T-cell (primary cell): ENCODE results near the gene SLC36A3. TPM values are rescaled to one million over a fixed set of nuclear protein-coding genes. Genes with fewer than 3 reads are reported as not detected.

Experiments
- ATAC-seq, 4 experiments: fragments of 200-7000 bp in 3 of 4; fragments of 150-1000 bp in 1 of 4; cut with Tn5 transposase; replicated peaks in 1 of 4; 1 replicate in 3 of 4; 2 replicates in 1 of 4; pipeline ENCODE4 v1.10.0; 2021; ENCODE audit warnings: moderate library complexity in 3 of 4, mild to moderate bottlenecking in 2 of 4, moderate number of reproducible peaks in 1 of 4
- CTCF ChIA-PET, 2 donors: fragments of 300-600 bp; sonication (Branson Sonifier 250); formaldehyde crosslinking; loops; one replicate each; lab custom pipeline; 2022; ENCODE audit warnings: antibody characterized with exemption in 2 of 2; lab: Charles Lee
- POLR2A ChIA-PET, 2 donors: fragments of 300-600 bp; sonication (Branson Sonifier 250); formaldehyde crosslinking; loops; one replicate each; lab custom pipeline; 2022; ENCODE audit warnings: antibody characterized with exemption in 2 of 2; lab: Charles Lee
- DNase-seq, 35 experiments: peaks; one replicate each; pipeline versions ENCODE4 v3.0.0 to v3.0.0-alpha.2; 2013 to 2023
- H3K27ac ChIP-seq: one replicate; pipeline ENCODE4 v1.5.1; 2013; ENCODE audit warnings: low read length
- H3K27me3 ChIP-seq, 2 experiments: replicated peaks in 1 of 2; 1 replicate in 1 of 2; 2 replicates in 1 of 2; pipeline versions ENCODE4 v1.6.1 to v1.7.0; 2013; ENCODE audit warnings: low read length in 1 of 2, mixed read lengths in 1 of 2; ENCODE audit not compliant: control insufficient read depth in 2 of 2, insufficient read depth in 2 of 2; ENCODE audit errors: extremely low read depth in 1 of 2
- H3K36me3 ChIP-seq, 2 donors: 1 replicate in 1 of 2; 2 replicates in 1 of 2; pipeline versions ENCODE4 v1.6.1 to v1.7.0; 2013; ENCODE audit warnings: low read length in 1 of 2; ENCODE audit not compliant: control insufficient read depth in 2 of 2, insufficient read depth in 1 of 2; ENCODE audit errors: extremely low read depth in 1 of 2
- H3K4me1 ChIP-seq, 2 experiments: 1 replicate in 1 of 2; 2 replicates in 1 of 2; pipeline versions ENCODE4 v1.6.1 to v1.7.0; 2013; ENCODE audit warnings: low read length in 2 of 2, mixed read lengths in 1 of 2; ENCODE audit not compliant: insufficient read depth in 2 of 2, control insufficient read depth in 1 of 2; ENCODE audit errors: extremely low read depth in 1 of 2
- H3K4me3 ChIP-seq, 2 donors: 1 replicate in 1 of 2; 2 replicates in 1 of 2; pipeline versions ENCODE4 v1.5.1 to v1.7.0; 2013; ENCODE audit warnings: mild to moderate bottlenecking in 2 of 2, low read length in 1 of 2, moderate library complexity in 1 of 2; ENCODE audit not compliant: control insufficient read depth in 1 of 2; ENCODE audit errors: extremely low read depth in 1 of 2
- H3K9me3 ChIP-seq: 2 replicates; pipeline ENCODE4 v1.7.0; 2013
- H3K27ac Mint-ChIP-seq, 2 donors: one replicate each; pipeline ENCODE4 v1.8.0; 2020 to 2021; ENCODE audit warnings: mild to moderate bottlenecking in 2 of 2, mixed read lengths in 2 of 2
- H3K27me3 Mint-ChIP-seq, 2 donors: one replicate each; pipeline ENCODE4 v1.8.0; 2021 to 2022; ENCODE audit warnings: mixed read lengths in 2 of 2
- H3K36me3 Mint-ChIP-seq: one replicate; pipeline ENCODE4 v1.8.0; 2021; ENCODE audit warnings: mixed read lengths
- H3K4me1 Mint-ChIP-seq, 3 donors: one replicate each; pipeline ENCODE4 v1.8.0; 2020 to 2022; ENCODE audit warnings: mixed read lengths in 3 of 3, mild to moderate bottlenecking in 1 of 3
- H3K4me3 Mint-ChIP-seq, 3 donors: one replicate each; pipeline ENCODE4 v1.8.0; 2020 to 2022; ENCODE audit warnings: mild to moderate bottlenecking in 3 of 3, mixed read lengths in 3 of 3, moderate library complexity in 3 of 3
- H3K9me3 Mint-ChIP-seq, 3 donors: one replicate each; pipeline ENCODE4 v1.8.0; 2020 to 2022; ENCODE audit warnings: mixed read lengths in 3 of 3
- WGBS: methylation state at CpG from one replicate; pipeline ENCODE4 v1.1.5; 2013; ENCODE audit warnings: missing lambda C conversion rate; ENCODE audit not compliant: insufficient coverage; 5-methylcytosine and 5-hydroxymethylcytosine counted together
- total RNA-seq, 35 experiments: library from RNA in 6 of 35; stranded (reverse) in 6 of 35; fragments of 120-200 nt in 1 of 35; gene quantifications; one replicate each; pipeline versions ENCODE4 v1.2.1 to v1.2.4 and lab custom pipeline; 2013 to 2026

The SLC36A3 gene
- total RNA-seq, 5 donors from 2014 or later (not counting 1 experiment from before 2014, with no cell fraction given): not detected

GRCh38 chr5:151326266-151326665 is 22.7 kb upstream of the SLC36A3 start:
- ChIA-PET CTCF (no interaction called here), POLR2A (interaction anchor here in 1 of 2 donors (0.6 kb wide), 1 partner anchor 422 kb away, joined by 5 read pairs; no protein-coding TSS in a partner anchor)
- Mint-ChIP-seq H3K27ac (no peak overlapping the region), H3K9me3 (no peaks in the 10 kb centered on the region), H3K27me3 (peaks cover 3 to 12% of the 10 kb centered on the region in 2 donors), H3K4me3 (no peak overlapping the region), H3K36me3 (no peaks in the 10 kb centered on the region), H3K4me1 (no peaks in the 10 kb centered on the region)
- DNase-seq (no peak), ATAC-seq (no peak)
- Histone ChIP-seq H3K4me1 (no peaks in the 10 kb centered on the region), H3K27me3 (no peaks in the 10 kb centered on the region), H3K4me3 (no peak overlapping the region), H3K36me3 (no peaks in the 10 kb centered on the region), H3K27ac (no peak overlapping the region), H3K9me3 (no peaks in the 10 kb centered on the region)
- 92% methylated on average over 3 of the region's 3 CpGs for WGBS

GRCh38 chr5:151320481-151320880 is 16.9 kb upstream of the SLC36A3 start:
- DNase-seq: no peak
- Mint-ChIP-seq H3K36me3 (no peaks in the 10 kb centered on the region), H3K4me1 (peaks cover 0 to 2% (median 0%) of the 10 kb centered on the region in 3 donors), H3K27me3 (peaks cover 5 to 10% of the 10 kb centered on the region in 2 donors), H3K9me3 (no peaks in the 10 kb centered on the region), H3K4me3 (no peak overlapping the region), H3K27ac (no peak overlapping the region)
- ATAC-seq: no peak
- no peak overlapping the region for H3K4me3 ChIP-seq
- no peaks in the 10 kb centered on the region for H3K36me3 ChIP-seq
- H3K9me3 ChIP-seq: no peaks in the 10 kb centered on the region
- 100% methylated on average over 2 of the region's 4 CpGs for WGBS
- ChIA-PET CTCF (interaction anchor here in 1 of 2 donors (0.7 kb wide), 1 partner anchor 1129 kb away, joined by 5 read pairs; no protein-coding TSS in a partner anchor), POLR2A (no interaction called here)
- no peaks in the 10 kb centered on the region for H3K4me1 ChIP-seq
- no peak overlapping the region for H3K27ac ChIP-seq
- peaks cover 0 to 13% of the 10 kb centered on the region in 2 experiments for H3K27me3 ChIP-seq

- ATAC-seq: no peak
- WGBS: 89% methylated on average over 1 of the region's 2 CpGs
- H3K36me3 Mint-ChIP-seq: no peaks in the 10 kb centered on the region
Observed at GRCh38 chr5:151318850-151319732, 15.5 kb upstream of the SLC36A3 start.

GRCh38 chr5:151317871-151318270 is 14.3 kb upstream of the SLC36A3 start:
- no peak for ATAC-seq
- no peak for DNase-seq
- Histone ChIP-seq H3K36me3 (no peaks in the 10 kb centered on the region), H3K27me3 (peaks cover 0 to 13% of the 10 kb centered on the region in 2 experiments), H3K27ac (no peak overlapping the region), H3K9me3 (no peaks in the 10 kb centered on the region), H3K4me1 (no peaks in the 10 kb centered on the region), H3K4me3 (no peak overlapping the region)
- H3K9me3 Mint-ChIP-seq: no peaks in the 10 kb centered on the region
- ChIA-PET POLR2A (no interaction called here), CTCF (interaction anchor here in 1 of 2 donors (0.7 to 1.0 kb wide), 2 partner anchors 31 to 334 kb away, joined by 3 to 4 read pairs; no protein-coding TSS in a partner anchor)
- H3K36me3 Mint-ChIP-seq: no peaks in the 10 kb centered on the region
- H3K4me3 Mint-ChIP-seq: no peak overlapping the region
- peaks cover 2 to 10% of the 10 kb centered on the region in 2 donors for H3K27me3 Mint-ChIP-seq
- H3K27ac Mint-ChIP-seq: no peak overlapping the region
- WGBS: 100% methylated on average over 1 of the region's 2 CpGs
- H3K4me1 Mint-ChIP-seq: peaks cover 0 to 2% (median 0%) of the 10 kb centered on the region in 3 donors

More at GRCh38 chr5:151318850-151319732, 15.5 kb upstream of the SLC36A3 start:
- peaks cover 0 to 13% of the 10 kb centered on the region in 2 experiments for H3K27me3 ChIP-seq
- no peaks in the 10 kb centered on the region for H3K9me3 Mint-ChIP-seq
- POLR2A ChIA-PET: interaction anchor here in 1 of 2 donors (0.6 kb wide), 1 partner anchor 127 kb away, joined by 12 read pairs; no protein-coding TSS in a partner anchor
- CTCF ChIA-PET: no interaction called here
- DNase-seq: peak in 1 of 35 experiments; percentile 9
- no peak overlapping the region for H3K27ac Mint-ChIP-seq
- no peak overlapping the region for H3K27ac ChIP-seq
- H3K4me3 ChIP-seq: no peak overlapping the region
- peaks cover 0 to 2% (median 0%) of the 10 kb centered on the region in 3 donors for H3K4me1 Mint-ChIP-seq
- no peaks in the 10 kb centered on the region for H3K36me3 ChIP-seq
- H3K9me3 ChIP-seq: no peaks in the 10 kb centered on the region
- no peaks in the 10 kb centered on the region for H3K4me1 ChIP-seq
- no peak overlapping the region for H3K4me3 Mint-ChIP-seq
- peaks cover 2 to 7% of the 10 kb centered on the region in 2 donors for H3K27me3 Mint-ChIP-seq

GRCh38 chr5:151315998-151316597 is 12.5 kb upstream of the SLC36A3 start:
- Mint-ChIP-seq H3K4me1 (peaks cover 0 to 2% (median 0%) of the 10 kb centered on the region in 3 donors), H3K27ac (no peak overlapping the region), H3K9me3 (peaks cover 2 to 4% (median 3%) of the 10 kb centered on the region in 3 donors), H3K36me3 (peaks cover 3% of the 10 kb centered on the region), H3K27me3 (peaks cover 2 to 14% of the 10 kb centered on the region in 2 donors), H3K4me3 (no peak overlapping the region)
- Histone ChIP-seq H3K36me3 (no peaks in the 10 kb centered on the region), H3K27ac (no peak overlapping the region), H3K9me3 (no peaks in the 10 kb centered on the region), H3K4me3 (no peak overlapping the region), H3K27me3 (peaks cover 0 to 22% of the 10 kb centered on the region in 2 experiments), H3K4me1 (no peaks in the 10 kb centered on the region)
- peak in 2 of 4 experiments; percentile 51 to 52 for ATAC-seq
- ChIA-PET CTCF (interaction anchor here in 1 of 2 donors (0.6 to 0.7 kb wide), 3 partner anchors 64 to 78 kb away, joined by 3 read pairs; partner anchors contain the start of gene GM2A), POLR2A (no interaction called here)
- WGBS: 60% methylated on average over 1 of the region's 8 CpGs
- peak in 22 of 35 experiments; percentile 5 to 56 (median 24) for DNase-seq

GRCh38 chr5:151313357-151313756 is 9.8 kb upstream of the SLC36A3 start:
- Mint-ChIP-seq H3K27me3 (peaks cover 2 to 15% of the 10 kb centered on the region in 2 donors), H3K4me1 (peaks cover 0 to 2% (median 0%) of the 10 kb centered on the region in 3 donors), H3K36me3 (peaks cover 4% of the 10 kb centered on the region), H3K9me3 (peaks cover 9 to 10% (median 10%) of the 10 kb centered on the region in 3 donors), H3K4me3 (no peak overlapping the region), H3K27ac (no peak overlapping the region)
- ChIA-PET POLR2A (no interaction called here), CTCF (no interaction called here)
- H3K4me1 ChIP-seq: no peaks in the 10 kb centered on the region
- no peak for ATAC-seq
- H3K4me3 ChIP-seq: no peak overlapping the region
- no peak overlapping the region for H3K27ac ChIP-seq
- H3K36me3 ChIP-seq: no peaks in the 10 kb centered on the region
- no peaks in the 10 kb centered on the region for H3K9me3 ChIP-seq
- H3K27me3 ChIP-seq: peaks cover 0 to 22% of the 10 kb centered on the region in 2 experiments
- WGBS: no CpG with 5 or more reads among the region's 2 CpGs
- DNase-seq: no peak
